K562 (cell line): ENCODE measurements around the gene TXNDC15. TPM values are rescaled to one million over a fixed set of nuclear protein-coding genes. Genes with fewer than 3 reads are reported as not detected.

Source experiments
- CBFA2T2 ChIP-seq: fragments of 450-650 bp; conservative IDR thresholded peaks from 2 replicates; pipeline ENCODE4 v1.6.1; 2017; ENCODE audit warnings: mild to moderate bottlenecking
- CHD4 ChIP-seq: fragments of 200-600 bp; sonication (generic); IDR thresholded peaks from 3 replicates; pipeline ENCODE4 v1.6.1; 2012; ENCODE audit warnings: low read depth, mild to moderate bottlenecking, mixed read lengths, low read length, inconsistent platforms; ENCODE audit not compliant: insufficient read depth, insufficient replicate concordance, poor library complexity, severe bottlenecking
- E2F3 ChIP-seq: fragments of 250-450 bp; sonication (Bioruptor Pico); IDR thresholded peaks from 2 replicates; pipeline ENCODE4 v1.4.0; 2020; ENCODE audit warnings: mild to moderate bottlenecking
- GATAD2A ChIP-seq: fragments of 450-650 bp; IDR thresholded peaks from 2 replicates; pipeline ENCODE4 v1.6.1; 2017
- HMGN3 ChIP-seq: IDR thresholded peaks from 2 replicates; pipeline ENCODE4 v1.6.1; 2011; ENCODE audit warnings: borderline replicate concordance, low read depth, mild to moderate bottlenecking, mixed read lengths, low read length; ENCODE audit not compliant: insufficient read length; ENCODE audit errors: extremely low read depth
- IFI16 ChIP-seq: fragments of 250-450 bp; sonication (Bioruptor Pico); IDR thresholded peaks from 2 replicates; pipeline ENCODE4 v2.1.2; 2022; ENCODE audit warnings: mild to moderate bottlenecking, inconsistent platforms
- KAT8 ChIP-seq: fragments of 450-650 bp; IDR thresholded peaks from 2 replicates; pipeline ENCODE4 v1.6.1; 2016; ENCODE audit warnings: low read depth, mild to moderate bottlenecking
- KDM4B ChIP-seq, 2 experiments: fragments of 450-650 bp in 1 of 2; sonication (generic) in 1 of 2; IDR thresholded peaks; 2 replicates each; pipeline ENCODE4 v1.6.1; 2016 to 2017; ENCODE audit warnings: borderline replicate concordance in 2 of 2, antibody characterized with exemption in 1 of 2, low read depth in 1 of 2, mild to moderate bottlenecking in 1 of 2
- MTF1 ChIP-seq: fragments of 250-450 bp; sonication (Bioruptor Pico); IDR thresholded peaks from 2 replicates; pipeline ENCODE4 v1.9.0; 2021; ENCODE audit warnings: moderate library complexity, mild to moderate bottlenecking, inconsistent platforms, borderline replicate concordance
- PHB ChIP-seq: fragments of 250-450 bp; sonication (Bioruptor Pico); IDR thresholded peaks from 2 replicates; pipeline ENCODE4 v1.5.0; 2021
- SAFB2 ChIP-seq: fragments of 200-400 bp; formaldehyde crosslinking; IDR thresholded peaks from 2 replicates; pipeline ENCODE4 v1.6.1; 2018; ENCODE audit warnings: borderline replicate concordance, low read length, low read depth, moderate library complexity; ENCODE audit not compliant: severe bottlenecking
- SMARCA5 ChIP-seq: fragments of 450-650 bp; IDR thresholded peaks from 2 replicates; pipeline ENCODE4 v1.6.1; 2016
- SUPT5H ChIP-seq: fragments of 450-650 bp; IDR thresholded peaks from 2 replicates; pipeline ENCODE4 v1.6.1; 2016
- ZFP36 ChIP-seq: fragments of 150-350 bp; IDR thresholded peaks from 2 replicates; pipeline ENCODE4 v1.6.1; 2018; ENCODE audit warnings: low read length, low read depth; ENCODE audit not compliant: partially characterized antibody
- ZNF212 ChIP-seq: fragments of 450-650 bp; formaldehyde crosslinking; IDR thresholded peaks from 2 replicates; pipeline ENCODE4 v1.4.0; 2020; ENCODE audit warnings: mild to moderate bottlenecking
- ZNF239 ChIP-seq: fragments of 250-450 bp; sonication (Bioruptor Pico); IDR thresholded peaks from 2 replicates; pipeline ENCODE4 v1.4.0; 2020; ENCODE audit warnings: mild to moderate bottlenecking
- ZNF589 ChIP-seq: fragments of 200-800 bp; sonication (Bioruptor generic); IDR thresholded peaks from 2 replicates; pipeline ENCODE4 v1.6.1; 2016; ENCODE audit warnings: low read depth, missing genetic modification characterization, missing compliant biosample characterization
- polyA plus RNA-seq, 8 experiments: library from polyadenylated mRNA; depleted of rRNA in 4 of 8; stranded (reverse) in 5 of 8; unstranded in 3 of 8; fragments of >200 nt; fragmentation: Nextera tagmentation in 2 of 8; fragmentation: Illumina TruSeq in 1 of 8; extraction: Ambion mirVana in 2 of 8; extraction: Trizol in 1 of 8; gene quantifications; 2 replicates each; pipeline versions ENCODE4 v1.2.1 to v1.2.3, GENCODE V29; 2011 to 2014; ENCODE audit warnings: inconsistent platforms in 1 of 8, missing spikeins in 1 of 8
- total RNA-seq, 7 experiments: library from RNA; depleted of rRNA in 6 of 7; stranded (reverse); fragments of >200 nt in 6 of 7; fragmentation: Illumina TruSeq in 2 of 7; extraction: Trizol in 2 of 7; gene quantifications; 2 replicates each; pipeline versions ENCODE4 v1.2.1 to v1.2.3, GENCODE V29; 2011 to 2021; ENCODE audit warnings: low replicate concordance in 1 of 7
- TF ChIP-seq, protein P1 (sequence below): fragments of 450-650 bp; formaldehyde crosslinking; IDR thresholded peaks from 2 replicates; pipeline ENCODE4 v1.4.0; 2020; ENCODE audit warnings: mild to moderate bottlenecking
- TF ChIP-seq, protein P2 (sequence below), 2 experiments: fragments of 450-650 bp; conservative IDR thresholded peaks; 2 replicates each; pipeline ENCODE4 v1.6.1; 2017; ENCODE audit warnings: mild to moderate bottlenecking in 2 of 2, moderate library complexity in 2 of 2
- TF ChIP-seq, protein P3 (sequence below): fragments of 450-650 bp; IDR thresholded peaks from 2 replicates; pipeline ENCODE4 v1.6.1; 2017; ENCODE audit warnings: antibody characterized with exemption, mild to moderate bottlenecking
- TF ChIP-seq, protein P4 (sequence below): fragments of 450-650 bp; formaldehyde crosslinking; IDR thresholded peaks from 2 replicates; pipeline ENCODE4 v1.4.0; 2022; ENCODE audit warnings: mild to moderate bottlenecking, moderate library complexity

TXNDC15 gene
- total and polyA plus RNA-seq, 9 of the 15 experiments (the other 6 are each of a cell fraction or from before 2014, with no cell fraction given), result 3.0 to 15.4 (median 12.3) TPM

- TF ChIP-seq CHD4 (no peak), ZFP36 (no peak), E2F3 (CRISPR knock-in tag) (peak; percentile 66; the same call in 1 of the 2 replicates), KAT8 (no peak), MTF1 (CRISPR knock-in tag) (no peak), KDM4B (IDR thresholded peaks at IDR 0.05; ENCODE audit: borderline replicate concordance in 2 of 2, low read depth in 1 of 2) (peak in 1 of 2 experiments; percentile 60; a peak in 1 of 4 replicates), HMGN3 (no peak), ZNF212 (no peak), GATAD2A (no peak), SAFB2 (no peak), CBFA2T2 (no peak), SUPT5H (0 out of 2 replicates have a peak, but pooled peaks have one; percentile 33), SMARCA5 (no peak), IFI16 (CRISPR knock-in tag) (no peak), ZNF589 (CRISPR knock-in tag) (no peak), ZNF239 (CRISPR knock-in tag) (no peak), PHB (CRISPR knock-in tag) (no peak)
- TF ChIP-seq, protein P1, sequence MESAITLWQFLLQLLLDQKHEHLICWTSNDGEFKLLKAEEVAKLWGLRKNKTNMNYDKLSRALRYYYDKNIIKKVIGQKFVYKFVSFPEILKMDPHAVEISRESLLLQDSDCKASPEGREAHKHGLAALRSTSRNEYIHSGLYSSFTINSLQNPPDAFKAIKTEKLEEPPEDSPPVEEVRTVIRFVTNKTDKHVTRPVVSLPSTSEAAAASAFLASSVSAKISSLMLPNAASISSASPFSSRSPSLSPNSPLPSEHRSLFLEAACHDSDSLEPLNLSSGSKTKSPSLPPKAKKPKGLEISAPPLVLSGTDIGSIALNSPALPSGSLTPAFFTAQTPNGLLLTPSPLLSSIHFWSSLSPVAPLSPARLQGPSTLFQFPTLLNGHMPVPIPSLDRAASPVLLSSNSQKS (CRISPR knock-in tag), result no peak
- TF ChIP-seq, protein P2, sequence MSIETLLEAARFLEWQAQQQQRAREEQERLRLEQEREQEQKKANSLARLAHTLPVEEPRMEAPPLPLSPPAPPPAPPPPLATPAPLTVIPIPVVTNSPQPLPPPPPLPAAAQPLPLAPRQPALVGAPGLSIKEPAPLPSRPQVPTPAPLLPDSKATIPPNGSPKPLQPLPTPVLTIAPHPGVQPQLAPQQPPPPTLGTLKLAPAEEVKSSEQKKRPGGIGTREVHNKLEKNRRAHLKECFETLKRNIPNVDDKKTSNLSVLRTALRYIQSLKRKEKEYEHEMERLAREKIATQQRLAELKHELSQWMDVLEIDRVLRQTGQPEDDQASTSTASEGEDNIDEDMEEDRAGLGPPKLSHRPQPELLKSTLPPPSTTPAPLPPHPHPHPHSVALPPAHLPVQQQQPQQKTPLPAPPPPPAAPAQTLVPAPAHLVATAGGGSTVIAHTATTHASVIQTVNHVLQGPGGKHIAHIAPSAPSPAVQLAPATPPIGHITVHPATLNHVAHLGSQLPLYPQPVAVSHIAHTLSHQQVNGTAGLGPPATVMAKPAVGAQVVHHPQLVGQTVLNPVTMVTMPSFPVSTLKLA (conservative IDR thresholded peaks at IDR 0.05), result peak in 1 of 2 experiments; percentile 18; a peak in 1 of 4 replicates
- TF ChIP-seq, protein P3, sequence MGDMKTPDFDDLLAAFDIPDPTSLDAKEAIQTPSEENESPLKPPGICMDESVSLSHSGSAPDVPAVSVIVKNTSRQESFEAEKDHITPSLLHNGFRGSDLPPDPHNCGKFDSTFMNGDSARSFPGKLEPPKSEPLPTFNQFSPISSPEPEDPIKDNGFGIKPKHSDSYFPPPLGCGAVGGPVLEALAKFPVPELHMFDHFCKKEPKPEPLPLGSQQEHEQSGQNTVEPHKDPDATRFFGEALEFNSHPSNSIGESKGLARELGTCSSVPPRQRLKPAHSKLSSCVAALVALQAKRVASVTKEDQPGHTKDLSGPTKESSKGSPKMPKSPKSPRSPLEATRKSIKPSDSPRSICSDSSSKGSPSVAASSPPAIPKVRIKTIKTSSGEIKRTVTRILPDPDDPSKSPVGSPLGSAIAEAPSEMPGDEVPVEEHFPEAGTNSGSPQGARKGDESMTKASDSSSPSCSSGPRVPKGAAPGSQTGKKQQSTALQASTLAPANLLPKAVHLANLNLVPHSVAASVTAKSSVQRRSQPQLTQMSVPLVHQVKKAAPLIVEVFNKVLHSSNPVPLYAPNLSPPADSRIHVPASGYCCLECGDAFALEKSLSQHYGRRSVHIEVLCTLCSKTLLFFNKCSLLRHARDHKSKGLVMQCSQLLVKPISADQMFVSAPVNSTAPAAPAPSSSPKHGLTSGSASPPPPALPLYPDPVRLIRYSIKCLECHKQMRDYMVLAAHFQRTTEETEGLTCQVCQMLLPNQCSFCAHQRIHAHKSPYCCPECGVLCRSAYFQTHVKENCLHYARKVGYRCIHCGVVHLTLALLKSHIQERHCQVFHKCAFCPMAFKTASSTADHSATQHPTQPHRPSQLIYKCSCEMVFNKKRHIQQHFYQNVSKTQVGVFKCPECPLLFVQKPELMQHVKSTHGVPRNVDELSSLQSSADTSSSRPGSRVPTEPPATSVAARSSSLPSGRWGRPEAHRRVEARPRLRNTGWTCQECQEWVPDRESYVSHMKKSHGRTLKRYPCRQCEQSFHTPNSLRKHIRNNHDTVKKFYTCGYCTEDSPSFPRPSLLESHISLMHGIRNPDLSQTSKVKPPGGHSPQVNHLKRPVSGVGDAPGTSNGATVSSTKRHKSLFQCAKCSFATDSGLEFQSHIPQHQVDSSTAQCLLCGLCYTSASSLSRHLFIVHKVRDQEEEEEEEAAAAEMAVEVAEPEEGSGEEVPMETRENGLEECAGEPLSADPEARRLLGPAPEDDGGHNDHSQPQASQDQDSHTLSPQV, result 0 out of 2 replicates have a peak, but pooled peaks have one; percentile 10
- TF ChIP-seq, protein P4, sequence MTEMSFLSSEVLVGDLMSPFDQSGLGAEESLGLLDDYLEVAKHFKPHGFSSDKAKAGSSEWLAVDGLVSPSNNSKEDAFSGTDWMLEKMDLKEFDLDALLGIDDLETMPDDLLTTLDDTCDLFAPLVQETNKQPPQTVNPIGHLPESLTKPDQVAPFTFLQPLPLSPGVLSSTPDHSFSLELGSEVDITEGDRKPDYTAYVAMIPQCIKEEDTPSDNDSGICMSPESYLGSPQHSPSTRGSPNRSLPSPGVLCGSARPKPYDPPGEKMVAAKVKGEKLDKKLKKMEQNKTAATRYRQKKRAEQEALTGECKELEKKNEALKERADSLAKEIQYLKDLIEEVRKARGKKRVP (CRISPR knock-in tag), result no peak
Measured at GRCh38 chr5:134905246-134905996, 31.2 kb downstream of the TXNDC15 start (continued).
